ENCODE results near the gene EVL.

The EVL gene

GRCh38 chr14:100084591-100084990, 19.4 kb downstream of the EVL start:
- DNase-seq (ENCODE audit: low spot score) = no peak

- DNase-seq (ENCODE audit: low spot score) = no peak
Observed at GRCh38 chr14:100085462-100085861, 20.2 kb downstream of the EVL start.

GRCh38 chr14:100086361-100086760, 21.1 kb downstream of the EVL start:
- DNase-seq (ENCODE audit: low spot score) = no peak

GRCh38 chr14:100088226-100088625, 23.0 kb downstream of the EVL start:
- no peak for DNase-seq (ENCODE audit: low spot score)

GRCh38 chr14:100091386-100091785, 26.2 kb downstream of the EVL start:
- DNase-seq (ENCODE audit: low spot score) = no peak

- no peak for DNase-seq (ENCODE audit: low spot score)
Observed at GRCh38 chr14:100092832-100093231, 27.6 kb downstream of the EVL start.

- DNase-seq (ENCODE audit: low spot score) = no peak
Observed at GRCh38 chr14:100093319-100093718, 28.1 kb downstream of the EVL start.

GRCh38 chr14:100096656-100097055, 31.4 kb downstream of the EVL start:
- no peak for DNase-seq (ENCODE audit: low spot score)

GRCh38 chr14:100098171-100098570, 32.9 kb downstream of the EVL start:
- DNase-seq (ENCODE audit: low spot score) = no peak

GRCh38 chr14:100100032-100100703, 34.9 kb downstream of the EVL start:
- no peak for DNase-seq (ENCODE audit: low spot score)

GRCh38 chr14:100102156-100102785, 37.0 kb downstream of the EVL start:
- DNase-seq (ENCODE audit: low spot score) = no peak

GRCh38 chr14:100103250-100104005, 38.2 kb downstream of the EVL start:
- DNase-seq (ENCODE audit: low spot score) = no peak

GRCh38 chr14:100104006-100104352, 38.8 kb downstream of the EVL start:
- no peak for DNase-seq (ENCODE audit: low spot score)

- no peak for DNase-seq (ENCODE audit: low spot score)
Observed at GRCh38 chr14:100104523-100105300, 39.5 kb downstream of the EVL start.

GRCh38 chr14:100105357-100106169, 40.3 kb downstream of the EVL start:
- DNase-seq (ENCODE audit: low spot score) = no peak

GRCh38 chr14:100106250-100107112, 41.3 kb downstream of the EVL start:
- peak; percentile 52 for DNase-seq (ENCODE audit: low spot score)

GRCh38 chr14:100107236-100107635, 42.0 kb downstream of the EVL start:
- no peak for DNase-seq (ENCODE audit: low spot score)

- peak; percentile 87 for DNase-seq (ENCODE audit: low spot score)
Observed at GRCh38 chr14:100108042-100108825, 43.0 kb downstream of the EVL start.

GRCh38 chr14:100108840-100109593, 43.8 kb downstream of the EVL start:
- no peak for DNase-seq (ENCODE audit: low spot score)
